ENCODE measurements around the gene CLINT1. TPM values are rescaled to one million over a fixed set of nuclear protein-coding genes. Genes with fewer than 3 reads are reported as not detected.

The CLINT1 gene
- total and polyA plus RNA-seq, 9 of the 15 experiments (the other 6 are each of a cell fraction or from before 2014, with no cell fraction given) = 23.6 to 125 (median 71.4) TPM

DNA sequence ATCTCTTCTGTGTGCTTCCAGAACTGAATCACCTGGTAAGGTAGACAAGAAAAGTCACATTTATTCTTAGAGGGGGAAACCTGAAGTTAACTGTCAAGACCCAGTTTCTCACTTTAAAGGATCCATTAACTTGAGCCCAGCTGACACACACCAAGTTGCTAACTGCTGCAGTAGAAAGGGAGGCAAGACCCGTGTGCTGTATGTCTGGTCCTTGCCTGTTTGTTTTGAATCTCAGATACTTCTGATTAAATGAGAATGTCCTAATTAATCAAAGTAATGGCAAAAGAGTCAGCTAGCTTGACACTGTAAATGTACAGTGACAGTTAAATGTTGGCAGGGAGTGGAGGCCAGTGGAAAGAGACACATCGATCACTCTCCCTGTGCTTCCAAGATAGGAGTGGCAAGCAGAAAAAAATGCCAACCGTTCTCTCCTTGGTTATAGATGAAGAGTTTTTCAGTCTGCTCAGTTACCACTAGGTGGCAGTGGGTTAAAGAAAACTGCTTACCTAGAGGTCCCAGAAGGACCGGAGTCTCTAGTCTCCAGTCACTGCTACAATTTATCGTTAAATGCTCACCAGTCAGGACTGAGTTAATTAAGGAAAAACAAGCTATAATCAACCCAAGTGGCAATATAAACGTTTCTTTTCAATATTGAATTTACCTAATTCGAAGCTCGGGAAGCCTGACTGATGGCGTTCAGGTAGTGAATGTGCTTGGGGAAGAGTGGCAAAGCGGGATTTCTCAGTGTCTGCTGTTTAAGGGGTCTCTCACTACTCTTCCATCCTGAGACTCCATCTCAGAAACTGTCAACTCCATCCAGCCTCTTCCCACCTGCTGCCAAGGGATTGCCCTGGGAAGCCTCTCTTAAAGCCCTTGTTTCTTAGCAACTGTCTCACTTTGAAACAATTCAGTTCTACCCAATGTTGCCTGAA, 97.0 kb downstream of the CLINT1 start (continued):
- TF ChIP-seq, protein P1, sequence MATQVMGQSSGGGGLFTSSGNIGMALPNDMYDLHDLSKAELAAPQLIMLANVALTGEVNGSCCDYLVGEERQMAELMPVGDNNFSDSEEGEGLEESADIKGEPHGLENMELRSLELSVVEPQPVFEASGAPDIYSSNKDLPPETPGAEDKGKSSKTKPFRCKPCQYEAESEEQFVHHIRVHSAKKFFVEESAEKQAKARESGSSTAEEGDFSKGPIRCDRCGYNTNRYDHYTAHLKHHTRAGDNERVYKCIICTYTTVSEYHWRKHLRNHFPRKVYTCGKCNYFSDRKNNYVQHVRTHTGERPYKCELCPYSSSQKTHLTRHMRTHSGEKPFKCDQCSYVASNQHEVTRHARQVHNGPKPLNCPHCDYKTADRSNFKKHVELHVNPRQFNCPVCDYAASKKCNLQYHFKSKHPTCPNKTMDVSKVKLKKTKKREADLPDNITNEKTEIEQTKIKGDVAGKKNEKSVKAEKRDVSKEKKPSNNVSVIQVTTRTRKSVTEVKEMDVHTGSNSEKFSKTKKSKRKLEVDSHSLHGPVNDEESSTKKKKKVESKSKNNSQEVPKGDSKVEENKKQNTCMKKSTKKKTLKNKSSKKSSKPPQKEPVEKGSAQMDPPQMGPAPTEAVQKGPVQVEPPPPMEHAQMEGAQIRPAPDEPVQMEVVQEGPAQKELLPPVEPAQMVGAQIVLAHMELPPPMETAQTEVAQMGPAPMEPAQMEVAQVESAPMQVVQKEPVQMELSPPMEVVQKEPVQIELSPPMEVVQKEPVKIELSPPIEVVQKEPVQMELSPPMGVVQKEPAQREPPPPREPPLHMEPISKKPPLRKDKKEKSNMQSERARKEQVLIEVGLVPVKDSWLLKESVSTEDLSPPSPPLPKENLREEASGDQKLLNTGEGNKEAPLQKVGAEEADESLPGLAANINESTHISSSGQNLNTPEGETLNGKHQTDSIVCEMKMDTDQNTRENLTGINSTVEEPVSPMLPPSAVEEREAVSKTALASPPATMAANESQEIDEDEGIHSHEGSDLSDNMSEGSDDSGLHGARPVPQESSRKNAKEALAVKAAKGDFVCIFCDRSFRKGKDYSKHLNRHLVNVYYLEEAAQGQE (IDR thresholded peaks at IDR 0.05; ENCODE audit: borderline replicate concordance) = peak; percentile 49; the same call in 1 of the 2 replicates
- TF ChIP-seq, protein P1 (CRISPR knock-in tag; IDR thresholded peaks at IDR 0.05; ENCODE audit: low read depth) = no peak

Measured in K562 (cell line).